Inferior parietal cortex (tissue), 1 donor: Measurements from ENCODE around the gene TAS2R1.

Experiments
- DNase-seq: peaks from one replicate; pipeline ENCODE4 v3.0.0-alpha.2; 2016; ENCODE audit errors: extremely low spot score

Gene TAS2R1

GRCh38 chr5:9588254-9588653, 41.9 kb downstream of the TAS2R1 start:
- DNase-seq: no peak

GRCh38 chr5:9587135-9587534, 43.0 kb downstream of the TAS2R1 start:
- DNase-seq: no peak

- DNase-seq: no peak
Observed at GRCh38 chr5:9582406-9582805, 47.7 kb downstream of the TAS2R1 start.
